Nephron (organoid): ENCODE measurements around the gene PRKAR1B.
A peak's percentile ranks its signal among the peaks of the same experiment; 100 is the strongest.

Experiments
- H3K27ac Mint-ChIP-seq, 3 experiments: 2 replicates each; pipeline ENCODE4 v1.8.0; 2020; ENCODE audit warnings: mixed read lengths in 3 of 3, mild to moderate bottlenecking in 2 of 3, moderate library complexity in 1 of 3
- H3K27me3 Mint-ChIP-seq: 2 replicates; pipeline ENCODE4 v1.8.0; 2021; ENCODE audit warnings: low read depth, mild to moderate bottlenecking, moderate library complexity, mixed read lengths
- H3K36me3 Mint-ChIP-seq: 2 replicates; pipeline ENCODE4 v1.8.0; 2020; ENCODE audit warnings: low read depth, mixed read lengths
- H3K4me1 Mint-ChIP-seq: 2 replicates; pipeline ENCODE4 v1.8.0; 2020; ENCODE audit warnings: mixed read lengths
- H3K4me3 Mint-ChIP-seq, 3 experiments: 2 replicates each; pipeline ENCODE4 v1.8.0; 2020; ENCODE audit warnings: mild to moderate bottlenecking in 3 of 3, mixed read lengths in 3 of 3, moderate library complexity in 2 of 3
- H3K9me3 Mint-ChIP-seq: 2 replicates; pipeline ENCODE4 v1.8.0; 2020; ENCODE audit warnings: mixed read lengths
- TF ChIP-seq, protein P1 (sequence below), 3 experiments: fragments of 200-600 bp; sonication (generic); IDR thresholded peaks; one replicate each; pipeline ENCODE4 v1.5.0; 2021; ENCODE audit warnings: antibody characterized with exemption in 3 of 3; ENCODE audit not compliant: unreplicated experiment in 3 of 3

PRKAR1B gene

DNA sequence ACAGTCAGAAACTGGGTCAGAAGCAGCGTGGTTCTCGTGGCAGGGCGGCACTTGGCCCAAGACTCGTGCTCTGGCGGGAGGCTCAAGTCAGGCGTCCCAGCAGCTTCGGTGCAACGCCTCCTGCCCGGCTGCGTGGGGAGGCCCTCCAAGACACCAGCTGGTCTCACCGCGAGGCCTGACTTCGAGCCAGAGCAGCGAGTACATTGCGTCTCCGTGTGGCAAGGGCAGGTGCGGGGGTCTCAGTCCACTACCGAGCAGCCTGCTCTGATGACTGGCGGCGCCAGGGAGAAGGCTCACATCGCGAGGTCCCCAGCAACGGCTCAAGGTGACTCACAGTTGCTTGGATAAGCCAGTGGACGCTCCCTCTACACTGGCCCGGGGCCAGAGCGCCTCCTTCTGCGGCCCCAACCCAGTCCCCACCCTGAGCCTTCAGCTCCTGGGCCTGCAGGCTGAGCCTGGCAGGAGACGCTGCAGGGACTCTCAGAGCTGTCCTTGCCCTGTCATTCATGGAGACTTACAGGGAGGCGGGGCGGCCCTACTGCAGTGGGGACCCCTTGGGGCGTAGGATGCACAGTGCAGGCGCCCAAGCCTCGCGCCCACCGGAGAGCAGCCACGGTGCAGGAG lies 41.9 kb upstream of the PRKAR1B start:
- Mint-ChIP-seq H3K27me3 (peaks cover 8% of the 10 kb centered on the region), H3K36me3 (peaks cover 39% of the 10 kb centered on the region), H3K27ac (peak overlapping the region in 1 of 3 experiments; percentile 59), H3K4me1 (peaks cover 31% of the 10 kb centered on the region), H3K4me3 (peak overlapping the region in 1 of 3 experiments; percentile 16), H3K9me3 (no peaks in the 10 kb centered on the region)
- TF ChIP-seq, protein P1, sequence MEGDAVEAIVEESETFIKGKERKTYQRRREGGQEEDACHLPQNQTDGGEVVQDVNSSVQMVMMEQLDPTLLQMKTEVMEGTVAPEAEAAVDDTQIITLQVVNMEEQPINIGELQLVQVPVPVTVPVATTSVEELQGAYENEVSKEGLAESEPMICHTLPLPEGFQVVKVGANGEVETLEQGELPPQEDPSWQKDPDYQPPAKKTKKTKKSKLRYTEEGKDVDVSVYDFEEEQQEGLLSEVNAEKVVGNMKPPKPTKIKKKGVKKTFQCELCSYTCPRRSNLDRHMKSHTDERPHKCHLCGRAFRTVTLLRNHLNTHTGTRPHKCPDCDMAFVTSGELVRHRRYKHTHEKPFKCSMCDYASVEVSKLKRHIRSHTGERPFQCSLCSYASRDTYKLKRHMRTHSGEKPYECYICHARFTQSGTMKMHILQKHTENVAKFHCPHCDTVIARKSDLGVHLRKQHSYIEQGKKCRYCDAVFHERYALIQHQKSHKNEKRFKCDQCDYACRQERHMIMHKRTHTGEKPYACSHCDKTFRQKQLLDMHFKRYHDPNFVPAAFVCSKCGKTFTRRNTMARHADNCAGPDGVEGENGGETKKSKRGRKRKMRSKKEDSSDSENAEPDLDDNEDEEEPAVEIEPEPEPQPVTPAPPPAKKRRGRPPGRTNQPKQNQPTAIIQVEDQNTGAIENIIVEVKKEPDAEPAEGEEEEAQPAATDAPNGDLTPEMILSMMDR (IDR thresholded peaks at IDR 0.05; ENCODE audit: unreplicated experiment in 3 of 3) = peak in 2 of 3 experiments; percentile 11 to 25

DNA sequence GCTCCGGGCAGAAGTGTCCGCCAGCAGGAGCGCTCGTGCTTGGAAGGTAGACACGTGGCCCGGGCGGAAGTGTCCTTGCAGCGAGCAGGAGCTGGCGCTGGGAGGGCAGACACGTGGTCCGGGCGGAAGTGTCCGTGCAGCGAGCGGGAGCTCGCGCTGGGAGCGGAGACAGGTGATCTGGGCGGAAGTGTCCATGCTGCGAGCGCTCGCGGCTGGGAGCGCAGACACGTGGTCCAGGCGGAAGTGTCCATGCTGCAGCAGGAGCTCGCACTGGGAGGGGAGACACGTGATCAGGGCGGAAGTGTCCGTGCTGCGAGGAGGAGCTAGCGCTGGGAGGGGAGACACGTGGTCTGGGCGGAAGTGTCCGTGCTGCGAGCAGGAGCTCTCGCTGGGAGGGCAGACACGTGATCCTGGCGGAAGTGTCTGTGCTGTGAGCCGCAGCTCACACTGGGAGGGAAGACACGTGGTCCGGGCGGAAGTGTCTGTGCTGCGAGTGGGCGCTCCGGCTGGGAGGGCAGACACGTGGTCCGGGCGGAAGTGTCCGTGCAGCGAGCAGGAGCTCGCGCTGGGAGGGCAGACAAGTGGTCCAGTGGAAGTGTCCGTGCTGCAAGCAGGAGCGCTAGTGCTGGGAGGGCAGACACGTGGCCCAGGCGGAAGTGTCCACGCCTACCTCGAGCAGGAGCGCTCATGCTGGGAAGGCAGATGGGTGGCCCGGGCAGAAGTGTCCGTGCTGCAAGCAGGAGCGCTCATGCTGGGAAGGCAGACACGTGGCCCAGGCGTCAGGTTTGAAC lies 41.1 kb upstream of the PRKAR1B start:
- Mint-ChIP-seq H3K27me3 (peaks cover 8% of the 10 kb centered on the region), H3K9me3 (no peaks in the 10 kb centered on the region), H3K27ac (peak overlapping the region in 1 of 3 experiments; percentile 44), H3K4me1 (peaks cover 31% of the 10 kb centered on the region), H3K4me3 (peak overlapping the region in 1 of 3 experiments; percentile 59), H3K36me3 (peaks cover 47% of the 10 kb centered on the region)
- TF ChIP-seq, protein P1 (IDR thresholded peaks at IDR 0.05; ENCODE audit: unreplicated experiment in 3 of 3) = no peak

DNA sequence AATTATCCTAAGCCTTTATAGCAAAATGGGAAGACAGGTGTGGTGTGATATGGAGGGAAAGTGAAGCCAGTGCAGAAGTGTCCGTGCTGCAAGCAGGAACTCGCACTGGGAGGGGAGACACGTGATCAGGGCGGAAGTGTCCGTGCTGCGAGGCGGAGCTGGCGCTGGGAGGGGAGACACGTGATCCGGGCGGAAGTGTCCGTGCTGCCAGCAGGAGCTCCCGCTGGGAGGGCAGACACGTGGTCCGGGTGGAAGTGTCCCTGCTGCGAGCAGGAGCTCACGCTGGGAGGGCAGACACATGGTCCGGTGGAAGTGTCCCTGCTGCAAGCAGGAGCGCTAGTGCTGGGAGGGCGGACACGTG lies 40.5 kb upstream of the PRKAR1B start:
- Mint-ChIP-seq H3K9me3 (no peaks in the 10 kb centered on the region), H3K27ac (peak overlapping the region; percentile 13 to 82 (median 44)), H3K4me3 (peak overlapping the region in 2 of 3 experiments; percentile 4 to 24), H3K27me3 (peaks cover 8% of the 10 kb centered on the region), H3K4me1 (peaks cover 35% of the 10 kb centered on the region), H3K36me3 (peaks cover 52% of the 10 kb centered on the region)
- TF ChIP-seq, protein P1 (IDR thresholded peaks at IDR 0.05; ENCODE audit: unreplicated experiment in 3 of 3) = no peak

DNA sequence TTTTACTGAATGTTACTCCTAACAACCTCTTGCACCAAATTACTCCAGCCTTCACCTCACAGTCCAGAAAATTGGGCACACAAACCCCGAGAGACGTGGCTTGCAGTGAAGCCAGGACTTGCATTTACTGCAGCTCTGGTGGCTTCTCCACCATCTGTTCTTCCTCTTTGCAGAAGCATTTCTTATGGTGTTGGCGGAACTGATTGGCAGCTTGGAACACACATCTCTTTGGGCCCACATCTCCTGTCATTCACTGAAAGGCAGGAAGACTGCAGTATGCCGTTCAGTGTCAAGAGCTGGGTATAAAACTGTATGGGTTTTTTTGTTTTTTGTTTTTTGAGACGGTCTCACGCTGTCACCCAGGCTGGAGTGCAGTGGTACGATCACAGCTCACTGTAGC lies 38.3 kb upstream of the PRKAR1B start:
- Mint-ChIP-seq H3K4me1 (peaks cover 21% of the 10 kb centered on the region), H3K27ac (no peak overlapping the region), H3K27me3 (peaks cover 3% of the 10 kb centered on the region), H3K4me3 (no peak overlapping the region), H3K36me3 (peaks cover 51% of the 10 kb centered on the region), H3K9me3 (no peaks in the 10 kb centered on the region)
- TF ChIP-seq, protein P1 (IDR thresholded peaks at IDR 0.05; ENCODE audit: unreplicated experiment in 3 of 3) = no peak

DNA sequence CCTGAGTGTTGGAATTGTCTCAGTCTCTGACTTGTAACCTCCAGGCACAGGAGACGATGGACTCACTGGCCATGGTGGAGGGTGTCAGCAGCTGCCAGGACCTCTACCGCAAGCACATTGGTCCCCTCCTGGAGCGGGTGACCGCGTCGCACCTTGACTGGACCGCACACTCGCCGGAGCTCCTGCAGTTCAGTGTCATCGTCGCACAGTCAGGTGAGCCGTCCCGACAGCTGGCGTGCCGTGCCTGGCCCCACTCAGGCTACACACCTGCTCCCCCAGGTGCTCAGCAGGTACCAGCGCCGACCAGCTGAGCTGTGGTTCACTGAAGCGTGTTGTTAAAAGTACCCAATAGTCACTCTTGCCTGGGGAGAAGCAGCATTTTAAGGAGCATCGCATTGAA lies 36.7 kb upstream of the PRKAR1B start:
- no peak overlapping the region for H3K4me3 Mint-ChIP-seq
- no peak overlapping the region for H3K27ac Mint-ChIP-seq
- peaks cover 66% of the 10 kb centered on the region for H3K36me3 Mint-ChIP-seq
- TF ChIP-seq, protein P1 (IDR thresholded peaks at IDR 0.05; ENCODE audit: unreplicated experiment in 3 of 3) = no peak
- peaks cover 3% of the 10 kb centered on the region for H3K27me3 Mint-ChIP-seq
- H3K9me3 Mint-ChIP-seq = no peaks in the 10 kb centered on the region
- H3K4me1 Mint-ChIP-seq = peaks cover 20% of the 10 kb centered on the region
